Endothelial cell (in vitro differentiated cells): ENCODE results near the gene NGLY1. TPM values are rescaled to one million over a fixed set of nuclear protein-coding genes. Genes with fewer than 3 reads are reported as not detected.

ENCODE experiments used
- DNase-seq: peaks from one replicate; pipeline ENCODE4 v3.0.0; 2021; ENCODE audit warnings: low spot score
- H3K27ac Mint-ChIP-seq: one replicate; pipeline ENCODE4 v1.8.0; 2021; ENCODE audit warnings: mixed read lengths, inconsistent platforms; ENCODE audit not compliant: unreplicated experiment
- H3K27me3 Mint-ChIP-seq: one replicate; pipeline ENCODE4 v1.8.0; 2021; ENCODE audit warnings: mild to moderate bottlenecking, moderate library complexity, mixed read lengths, inconsistent platforms; ENCODE audit not compliant: unreplicated experiment
- H3K36me3 Mint-ChIP-seq: one replicate; pipeline ENCODE4 v1.8.0; 2021; ENCODE audit warnings: mild to moderate bottlenecking, low read depth, mixed read lengths, inconsistent platforms; ENCODE audit not compliant: unreplicated experiment
- H3K4me1 Mint-ChIP-seq: one replicate; pipeline ENCODE4 v1.8.0; 2021; ENCODE audit warnings: mild to moderate bottlenecking, mixed read lengths, inconsistent platforms; ENCODE audit not compliant: unreplicated experiment
- H3K4me3 Mint-ChIP-seq: one replicate; pipeline ENCODE4 v1.8.0; 2021; ENCODE audit warnings: mild to moderate bottlenecking, mixed read lengths, inconsistent platforms; ENCODE audit not compliant: unreplicated experiment
- H3K9me3 Mint-ChIP-seq: one replicate; pipeline ENCODE4 v1.8.0; 2021; ENCODE audit warnings: mixed read lengths, inconsistent platforms; ENCODE audit not compliant: unreplicated experiment
- CTCF ChIP-seq: fragments of 200-600 bp; sonication (generic); IDR thresholded peaks from one replicate; pipeline ENCODE4 v1.5.0; 2021; ENCODE audit warnings: antibody characterized with exemption; ENCODE audit not compliant: unreplicated experiment
- total RNA-seq: library from RNA; stranded (reverse); fragmentation: NEBNext Ultra II Directional; extraction: Animal tissue kit (Norgen Biotek cat#: 25700); gene quantifications from one replicate; pipeline ENCODE4 v1.2.1, GENCODE V29; 2021; ENCODE audit not compliant: unreplicated experiment

Gene NGLY1
- total RNA-seq, 1 donor from 2014 or later, result 22.8 TPM

GRCh38 chr3:25719321-25719720, 63.9 kb downstream of the NGLY1 start:
- H3K27ac Mint-ChIP-seq, result no peak overlapping the region
- DNase-seq, result no peak
- no peaks in the 10 kb centered on the region for H3K9me3 Mint-ChIP-seq
- H3K27me3 Mint-ChIP-seq, result peaks cover 2% of the 10 kb centered on the region
- TF ChIP-seq CTCF, result no peak
- peaks cover 3% of the 10 kb centered on the region for H3K36me3 Mint-ChIP-seq
- H3K4me3 Mint-ChIP-seq, result no peak overlapping the region
- H3K4me1 Mint-ChIP-seq, result no peaks in the 10 kb centered on the region

GRCh38 chr3:25713341-25713985, 69.8 kb downstream of the NGLY1 start:
- DNase-seq, result no peak
- Mint-ChIP-seq H3K27me3 (peaks cover 5% of the 10 kb centered on the region), H3K4me1 (no peaks in the 10 kb centered on the region), H3K27ac (no peak overlapping the region), H3K36me3 (peaks cover 3% of the 10 kb centered on the region), H3K9me3 (no peaks in the 10 kb centered on the region), H3K4me3 (no peak overlapping the region)
- TF ChIP-seq CTCF, result no peak

GRCh38 chr3:25711090-25711489, 72.2 kb downstream of the NGLY1 start:
- Mint-ChIP-seq H3K27ac (no peak overlapping the region), H3K36me3 (no peaks in the 10 kb centered on the region), H3K4me1 (no peaks in the 10 kb centered on the region), H3K9me3 (no peaks in the 10 kb centered on the region), H3K4me3 (no peak overlapping the region), H3K27me3 (peaks cover 3% of the 10 kb centered on the region)
- no peak for DNase-seq
- no peak for TF ChIP-seq CTCF

- Mint-ChIP-seq H3K4me3 (no peak overlapping the region), H3K4me1 (no peaks in the 10 kb centered on the region), H3K9me3 (no peaks in the 10 kb centered on the region), H3K27me3 (peaks cover 3% of the 10 kb centered on the region), H3K27ac (no peak overlapping the region), H3K36me3 (no peaks in the 10 kb centered on the region)
- no peak for TF ChIP-seq CTCF
- no peak for DNase-seq
Measured at GRCh38 chr3:25708036-25708435, 75.2 kb downstream of the NGLY1 start.

GRCh38 chr3:25707268-25707926, 75.8 kb downstream of the NGLY1 start:
- no peak overlapping the region for H3K4me3 Mint-ChIP-seq
- no peak overlapping the region for H3K27ac Mint-ChIP-seq
- DNase-seq, result no peak
- H3K36me3 Mint-ChIP-seq, result no peaks in the 10 kb centered on the region
- no peak for TF ChIP-seq CTCF
- peaks cover 2% of the 10 kb centered on the region for H3K27me3 Mint-ChIP-seq
- no peaks in the 10 kb centered on the region for H3K4me1 Mint-ChIP-seq
- H3K9me3 Mint-ChIP-seq, result no peaks in the 10 kb centered on the region
